HepG2 (cell line): ENCODE results near the gene P2RX6. TPM values are rescaled to one million over a fixed set of nuclear protein-coding genes. Genes with fewer than 3 reads are reported as not detected.

Experiments used
- ATF6 ChIP-seq: sonication (generic); formaldehyde crosslinking; conservative IDR thresholded peaks from 2 replicates; pipeline ENCODE4 v1.4.0; 2020; ENCODE audit warnings: missing genetic modification reagents
- CC2D1A ChIP-seq: sonication (generic); formaldehyde crosslinking; IDR thresholded peaks from 2 replicates; pipeline ENCODE4 v1.8.1; 2023; ENCODE audit warnings: mild to moderate bottlenecking, missing genetic modification reagents
- HHEX ChIP-seq: IDR thresholded peaks from 2 replicates; pipeline ENCODE4 v1.6.1; 2016; ENCODE audit warnings: control low read depth
- MNT ChIP-seq: fragments of 450-650 bp; IDR thresholded peaks from 2 replicates; pipeline ENCODE4 v1.6.1; 2016
- MYNN ChIP-seq: sonication (generic); formaldehyde crosslinking; IDR thresholded peaks from 2 replicates; pipeline ENCODE4 v1.4.0; 2020; ENCODE audit warnings: mild to moderate bottlenecking, low read depth, missing genetic modification reagents
- NAIF1 ChIP-seq: sonication (generic); formaldehyde crosslinking; IDR thresholded peaks from 2 replicates; pipeline ENCODE4 v1.5.0; 2020; ENCODE audit warnings: mild to moderate bottlenecking, missing genetic modification reagents, borderline replicate concordance
- NFIB ChIP-seq: sonication (generic); formaldehyde crosslinking; IDR thresholded peaks from 2 replicates; pipeline ENCODE4 v1.9.0; 2021; ENCODE audit warnings: missing genetic modification reagents, mild to moderate bottlenecking, borderline replicate concordance
- PITX1 ChIP-seq: sonication (generic); formaldehyde crosslinking; IDR thresholded peaks from 2 replicates; pipeline ENCODE4 v1.5.1; 2020; ENCODE audit warnings: mild to moderate bottlenecking, missing genetic modification reagents
- RXRA ChIP-seq: sonication (generic); formaldehyde crosslinking; IDR thresholded peaks from 2 replicates; pipeline ENCODE4 v1.5.1; 2020; ENCODE audit warnings: missing genetic modification reagents
- SIN3A ChIP-seq: IDR thresholded peaks from 2 replicates; pipeline ENCODE4 v1.6.1; 2011; ENCODE audit warnings: low read depth, mild to moderate bottlenecking, control low read depth, low read length, borderline replicate concordance
- SP2 ChIP-seq: sonication (generic); formaldehyde crosslinking; IDR thresholded peaks from 2 replicates; pipeline ENCODE4 v1.5.1; 2020; ENCODE audit warnings: mild to moderate bottlenecking, missing genetic modification reagents
- STAG1 ChIP-seq: sonication (generic); formaldehyde crosslinking; IDR thresholded peaks from 2 replicates; pipeline ENCODE4 v1.4.0; 2020; ENCODE audit warnings: missing genetic modification reagents
- TCF12 ChIP-seq, 2 experiments: fragments of 450-650 bp in 1 of 2; sonication (generic) in 1 of 2; formaldehyde crosslinking in 1 of 2; IDR thresholded peaks; 2 replicates each; pipeline versions ENCODE4 v1.6.1 to v1.8.0; 2017 to 2022; ENCODE audit warnings: antibody characterized with exemption in 1 of 2, mild to moderate bottlenecking in 1 of 2, missing genetic modification reagents in 1 of 2, moderate library complexity in 1 of 2
- ZBTB43 ChIP-seq: sonication (generic); formaldehyde crosslinking; conservative IDR thresholded peaks from 2 replicates; pipeline ENCODE4 v1.4.0; 2020; ENCODE audit warnings: missing genetic modification reagents
- ZFP36L2 ChIP-seq: sonication (generic); formaldehyde crosslinking; IDR thresholded peaks from 2 replicates; pipeline ENCODE4 v1.4.0; 2020; ENCODE audit warnings: missing genetic modification reagents
- ZNF225 ChIP-seq: sonication (generic); formaldehyde crosslinking; IDR thresholded peaks from 2 replicates; pipeline ENCODE4 v1.4.0; 2020; ENCODE audit warnings: mild to moderate bottlenecking, missing genetic modification reagents
- ZNF337 ChIP-seq: sonication (generic); formaldehyde crosslinking; IDR thresholded peaks from 2 replicates; pipeline ENCODE4 v1.5.1; 2020; ENCODE audit warnings: missing genetic modification reagents, low read depth, mild to moderate bottlenecking, borderline replicate concordance
- ZNF343 ChIP-seq: sonication (generic); formaldehyde crosslinking; IDR thresholded peaks from 2 replicates; pipeline ENCODE4 v1.4.0; 2020; ENCODE audit warnings: mild to moderate bottlenecking, missing genetic modification reagents
- ZNF546 ChIP-seq: sonication (generic); formaldehyde crosslinking; conservative IDR thresholded peaks from 2 replicates; pipeline ENCODE4 v1.8.1; 2023; ENCODE audit warnings: mild to moderate bottlenecking, missing genetic modification reagents
- ZNF549 ChIP-seq: sonication (generic); formaldehyde crosslinking; IDR thresholded peaks from 2 replicates; pipeline ENCODE4 v1.5.0; 2020; ENCODE audit warnings: missing genetic modification reagents
- ZNF598 ChIP-seq: sonication (generic); formaldehyde crosslinking; IDR thresholded peaks from 2 replicates; pipeline ENCODE4 v1.5.1; 2020; ENCODE audit warnings: mild to moderate bottlenecking, missing genetic modification reagents, borderline replicate concordance
- ZNF777 ChIP-seq: sonication (generic); formaldehyde crosslinking; IDR thresholded peaks from 2 replicates; pipeline ENCODE4 v1.4.0; 2020; ENCODE audit warnings: missing genetic modification reagents
- ZNF782 ChIP-seq: sonication (generic); formaldehyde crosslinking; IDR thresholded peaks from 2 replicates; pipeline ENCODE4 v1.4.0; 2020; ENCODE audit warnings: missing genetic modification reagents, mild to moderate bottlenecking, borderline replicate concordance
- ZSCAN20 ChIP-seq: sonication (generic); formaldehyde crosslinking; IDR thresholded peaks from 2 replicates; pipeline ENCODE4 v1.4.0; 2020; ENCODE audit warnings: missing genetic modification reagents, mild to moderate bottlenecking, borderline replicate concordance
- polyA plus RNA-seq, 8 experiments: library from polyadenylated mRNA; depleted of rRNA in 3 of 8; stranded (reverse) in 7 of 8; unstranded in 1 of 8; fragments of >200 nt; fragmentation: Illumina TruSeq in 4 of 8; extraction: Trizol in 4 of 8; gene quantifications; 2 replicates each; pipeline versions ENCODE4 v1.2.1 to v1.2.3, GENCODE V29; 2011 to 2016; ENCODE audit warnings: low read depth in 4 of 8, missing spikeins in 1 of 8, mixed read lengths in 1 of 8; ENCODE audit not compliant: insufficient read depth in 1 of 8
- total RNA-seq, 5 experiments: library from RNA; depleted of rRNA; stranded (reverse); fragments of >200 nt; fragmentation: Illumina TruSeq; extraction: Trizol; gene quantifications; 2 replicates each; pipeline ENCODE4 v1.2.3, GENCODE V29; 2016; ENCODE audit warnings: low read depth in 1 of 5
- TF ChIP-seq, protein P1 (sequence below): sonication (generic); formaldehyde crosslinking; IDR thresholded peaks from 2 replicates; pipeline ENCODE4 v1.5.0; 2020; ENCODE audit warnings: missing genetic modification reagents

Gene P2RX6
- total and polyA plus RNA-seq, 2 of the 13 experiments (the other 11 are each of a cell fraction or from before 2014, with no cell fraction given), result 0.04 to 0.12 TPM

DNA sequence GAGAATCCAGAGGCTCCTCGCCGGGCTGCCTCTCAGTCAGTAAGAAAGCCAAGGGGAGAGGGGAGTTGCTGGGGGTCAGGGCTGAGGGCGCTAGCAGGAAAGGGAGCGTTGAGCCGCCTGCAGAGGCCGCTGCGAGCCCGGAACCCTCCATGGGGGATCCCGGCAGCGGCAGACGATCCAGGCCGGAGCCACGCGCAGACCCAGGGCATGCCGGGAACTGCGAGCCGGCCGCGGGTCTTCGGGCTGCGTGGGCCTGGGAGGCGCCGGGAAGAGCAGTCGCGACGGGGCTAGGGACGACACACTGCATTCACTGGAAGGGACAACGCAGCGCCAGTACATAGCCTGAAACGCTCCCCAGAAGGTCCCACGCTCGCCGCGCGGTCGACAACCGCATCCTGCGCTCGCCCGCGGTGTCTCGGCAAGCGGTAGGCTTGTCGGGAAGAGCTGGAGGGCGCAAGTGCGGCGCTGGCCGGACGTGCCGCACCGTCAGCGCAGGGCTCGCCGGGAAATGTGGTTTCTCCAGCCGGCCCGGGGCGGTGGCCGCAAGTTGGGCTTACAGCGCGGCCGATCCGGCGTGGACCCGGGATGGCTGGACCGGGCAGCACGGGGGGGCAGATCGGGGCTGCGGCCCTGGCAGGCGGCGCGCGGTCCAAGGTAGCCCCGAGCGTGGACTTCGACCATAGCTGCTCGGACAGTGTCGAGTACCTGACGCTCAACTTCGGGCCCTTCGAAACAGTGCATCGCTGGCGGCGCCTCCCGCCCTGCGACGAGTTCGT lies 33.0 kb upstream of the P2RX6 start, which contains the start of gene LZTR1 (continued):
- TF ChIP-seq, protein P1, sequence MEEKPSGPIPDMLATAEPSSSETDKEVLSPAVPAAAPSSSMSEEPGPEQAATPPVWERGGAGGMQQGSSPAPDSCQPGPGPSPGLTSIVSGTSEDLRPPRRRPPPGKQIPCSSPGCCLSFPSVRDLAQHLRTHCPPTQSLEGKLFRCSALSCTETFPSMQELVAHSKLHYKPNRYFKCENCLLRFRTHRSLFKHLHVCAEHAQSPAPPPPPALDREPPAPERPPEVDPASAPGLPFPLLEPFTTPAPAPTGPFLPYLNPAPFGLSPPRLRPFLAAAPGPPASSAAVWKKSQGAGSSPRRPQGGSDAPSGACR (CRISPR knock-in tag), result peak; percentile 92
- TF ChIP-seq TCF12 (IDR thresholded peaks at IDR 0.05) (no peak), TCF12 (CRISPR knock-in tag; IDR thresholded peaks at IDR 0.05) (peak; percentile 92), SP2 (CRISPR knock-in tag) (peak; percentile 58), ZFP36L2 (CRISPR knock-in tag) (0 out of 2 replicates have a peak, but pooled peaks have one; percentile 38), MYNN (CRISPR knock-in tag) (no peak; the same call in 1 of the 2 replicates), MNT (no peak; the same call in 1 of the 2 replicates), SIN3A (peak; percentile 65; the same call in 1 of the 2 replicates), ZSCAN20 (peak; percentile 91), ZNF337 (CRISPR knock-in tag) (peak; percentile 93; the same call in 1 of the 2 replicates), ZNF598 (CRISPR knock-in tag) (peak; percentile 95), ZNF777 (CRISPR knock-in tag) (peak; percentile 75), RXRA (no peak; the same call in 1 of the 2 replicates), ZNF546 (CRISPR knock-in tag) (peak; percentile 69; the same call in 1 of the 2 replicates), CC2D1A (CRISPR knock-in tag) (no peak), ZNF343 (CRISPR knock-in tag) (peak; percentile 89; the same call in 1 of the 2 replicates), NAIF1 (CRISPR knock-in tag) (peak; percentile 71; the same call in 1 of the 2 replicates), STAG1 (peak; percentile 50), ZNF782 (peak; percentile 97), ZNF549 (CRISPR knock-in tag) (0 out of 2 replicates have a peak, but pooled peaks have one; percentile 78), ATF6 (no peak), HHEX (CRISPR knock-in tag) (no peak), PITX1 (peak; percentile 76), ZBTB43 (CRISPR knock-in tag) (peak; percentile 87), ZNF225 (peak; percentile 61; the same call in 1 of the 2 replicates), NFIB (no peak)
